AG04450 (cell line): ENCODE data around the gene SURF1. TPM values are rescaled to one million over a fixed set of nuclear protein-coding genes. Genes with fewer than 3 reads are reported as not detected.

Experiments used
- CTCF ChIA-PET: fragments of 300-600, 350-600 bp; formaldehyde crosslinking; extraction: SDS; loops from one replicate; lab custom pipeline; 2022; ENCODE audit warnings: antibody characterized with exemption, inconsistent platforms; lab: Charles Lee
- POLR2A ChIA-PET: fragments of 350-600 bp; formaldehyde crosslinking; extraction: SDS; loops from one replicate; lab custom pipeline; 2021; ENCODE audit warnings: antibody characterized with exemption, inconsistent platforms; lab: Yijun Ruan, JAX
- DNase-seq: peaks from one replicate; pipeline ENCODE4 v3.0.0-alpha.2; 2011; ENCODE audit warnings: low read depth, low spot score
- H3K27ac ChIP-seq: one replicate; pipeline ENCODE4 v1.5.1; 2012; ENCODE audit warnings: low read depth, low read length, control low read depth
- H3K27me3 ChIP-seq: one replicate; pipeline ENCODE4 v1.6.0; 2012; ENCODE audit warnings: low read length; ENCODE audit not compliant: control insufficient read depth, insufficient read depth
- H3K4me3 ChIP-seq: 2 replicates; pipeline ENCODE4 v1.5.1; 2011; ENCODE audit warnings: mild to moderate bottlenecking, low read depth, low read length, control low read depth
- H3K9me3 ChIP-seq: 2 replicates; pipeline ENCODE4 v1.5.1; 2012; ENCODE audit warnings: low read length; ENCODE audit not compliant: control insufficient read depth, insufficient read depth
- polyA plus RNA-seq: library from polyadenylated mRNA; depleted of rRNA; stranded (reverse); fragments of >200 nt; gene quantifications from 2 replicates; pipeline ENCODE4 v1.2.3, GENCODE V29; 2011
- TF ChIP-seq, protein P1 (sequence below): IDR thresholded peaks from 2 replicates; pipeline ENCODE4 v1.5.1; 2011; ENCODE audit warnings: low read depth, low read length, control low read depth, inconsistent platforms

The SURF1 gene
- polyA plus RNA-seq, 1 experiment = 28.2 TPM

DNA sequence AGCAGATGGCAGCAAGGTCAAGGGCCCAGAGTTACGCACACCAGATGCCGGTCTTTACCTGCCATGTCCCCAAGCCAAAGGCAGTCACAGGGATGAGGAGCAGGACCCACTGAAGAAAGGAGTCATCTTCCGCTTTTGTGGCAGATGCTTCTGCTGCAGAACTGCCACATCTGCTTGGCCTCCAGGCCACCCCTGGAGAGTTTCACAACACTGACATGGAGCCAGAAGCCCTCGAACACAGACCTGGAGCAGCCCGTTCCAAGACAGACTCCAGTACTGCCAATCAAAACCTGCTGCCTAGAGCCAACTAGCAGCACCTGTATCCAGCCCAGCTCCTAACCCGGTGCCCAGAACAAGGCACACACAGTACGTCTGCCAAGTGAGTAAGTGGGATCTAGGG lies 1.5 kb downstream of the SURF1 start:
- Histone ChIP-seq H3K27me3 (no peaks in the 10 kb centered on the region), H3K4me3 (0 out of 2 replicates have a peak overlapping the region, but pooled peaks have one; percentile 2), H3K27ac (no peak overlapping the region), H3K9me3 (no peaks in the 10 kb centered on the region; the same call in 1 of the 2 replicates)
- DNase-seq = no peak
- ChIA-PET CTCF (no interaction called here), POLR2A (no interaction called here)
- TF ChIP-seq, protein P1, sequence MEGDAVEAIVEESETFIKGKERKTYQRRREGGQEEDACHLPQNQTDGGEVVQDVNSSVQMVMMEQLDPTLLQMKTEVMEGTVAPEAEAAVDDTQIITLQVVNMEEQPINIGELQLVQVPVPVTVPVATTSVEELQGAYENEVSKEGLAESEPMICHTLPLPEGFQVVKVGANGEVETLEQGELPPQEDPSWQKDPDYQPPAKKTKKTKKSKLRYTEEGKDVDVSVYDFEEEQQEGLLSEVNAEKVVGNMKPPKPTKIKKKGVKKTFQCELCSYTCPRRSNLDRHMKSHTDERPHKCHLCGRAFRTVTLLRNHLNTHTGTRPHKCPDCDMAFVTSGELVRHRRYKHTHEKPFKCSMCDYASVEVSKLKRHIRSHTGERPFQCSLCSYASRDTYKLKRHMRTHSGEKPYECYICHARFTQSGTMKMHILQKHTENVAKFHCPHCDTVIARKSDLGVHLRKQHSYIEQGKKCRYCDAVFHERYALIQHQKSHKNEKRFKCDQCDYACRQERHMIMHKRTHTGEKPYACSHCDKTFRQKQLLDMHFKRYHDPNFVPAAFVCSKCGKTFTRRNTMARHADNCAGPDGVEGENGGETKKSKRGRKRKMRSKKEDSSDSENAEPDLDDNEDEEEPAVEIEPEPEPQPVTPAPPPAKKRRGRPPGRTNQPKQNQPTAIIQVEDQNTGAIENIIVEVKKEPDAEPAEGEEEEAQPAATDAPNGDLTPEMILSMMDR = no peak

DNA sequence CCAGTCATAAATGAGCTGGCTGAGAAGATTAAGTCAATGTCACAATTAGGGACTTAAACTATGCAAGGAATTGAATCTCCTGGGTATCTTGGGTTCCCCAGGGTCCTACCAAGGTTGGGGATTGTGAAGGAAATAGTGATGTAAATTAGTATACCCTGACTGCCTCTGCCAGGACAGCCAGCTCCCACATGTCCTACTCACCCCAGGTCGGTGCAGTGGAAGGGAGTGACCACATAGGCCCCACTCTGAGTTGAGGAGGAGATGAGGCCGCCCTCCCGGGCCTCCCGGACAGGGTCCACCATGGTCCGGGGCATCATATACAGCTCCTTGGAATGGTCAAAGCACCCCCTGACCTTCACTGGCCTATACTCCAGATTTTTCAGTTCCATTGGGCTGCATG lies 2.7 kb downstream of the SURF1 start:
- POLR2A ChIA-PET = interaction anchor here (1.1 kb wide), 1 partner anchor 15 kb away, joined by 3 read pairs; no protein-coding TSS in a partner anchor
- CTCF ChIA-PET = no interaction called here
- Histone ChIP-seq H3K27me3 (no peaks in the 10 kb centered on the region), H3K27ac (no peak overlapping the region), H3K9me3 (peaks cover under 1% of the 10 kb centered on the region; the same call in 1 of the 2 replicates), H3K4me3 (no peak overlapping the region)
- TF ChIP-seq, protein P1 = no peak
- no peak for DNase-seq

DNA sequence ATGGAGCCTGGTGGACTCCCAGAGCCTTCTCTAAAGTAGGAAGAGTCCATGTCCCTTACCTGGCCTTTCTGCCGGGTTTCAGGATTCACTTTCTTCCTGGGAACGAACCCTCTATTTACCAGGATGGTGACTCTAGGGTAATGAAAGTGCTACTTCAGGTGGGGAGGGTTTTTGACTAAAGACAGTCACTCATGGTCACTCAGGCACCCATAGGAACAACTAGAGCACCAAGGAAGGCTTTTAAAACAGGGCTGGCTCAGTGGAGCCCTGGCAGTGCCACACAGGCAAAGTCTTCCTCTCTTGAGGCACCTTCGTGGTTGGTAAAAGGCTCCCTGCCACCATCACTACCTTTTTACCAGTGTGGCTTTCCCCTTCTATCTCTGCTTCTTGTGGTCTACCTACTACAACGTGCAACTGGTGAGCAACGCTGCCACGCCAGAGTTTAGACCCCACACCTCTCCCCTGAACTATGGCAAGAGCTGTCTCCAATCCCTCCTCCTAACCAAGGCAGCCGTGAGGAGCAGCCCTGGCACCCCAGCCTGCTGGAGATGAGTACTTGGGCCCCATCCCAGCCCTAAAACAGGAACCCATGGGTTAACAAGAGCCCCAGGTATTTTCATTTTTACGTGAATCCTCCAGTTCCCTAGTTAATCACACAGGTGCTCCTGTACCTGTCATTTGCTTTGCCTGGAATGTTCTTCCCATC lies 3.5 kb downstream of the SURF1 start:
- no peak for DNase-seq
- ChIA-PET CTCF (interaction anchor here (1.0 kb wide), 1 partner anchor 209 kb away, joined by 3 read pairs; no protein-coding TSS in a partner anchor), POLR2A (interaction anchor here (0.6 to 1.1 kb wide), 2 partner anchors 9 to 14 kb away, joined by 3 read pairs; no protein-coding TSS in a partner anchor)
- Histone ChIP-seq H3K27me3 (no peaks in the 10 kb centered on the region), H3K4me3 (no peak overlapping the region), H3K9me3 (peaks cover 5% of the 10 kb centered on the region; the same call in 1 of the 2 replicates), H3K27ac (peak overlapping the region; percentile 47)
- TF ChIP-seq, protein P1 = no peak

DNA sequence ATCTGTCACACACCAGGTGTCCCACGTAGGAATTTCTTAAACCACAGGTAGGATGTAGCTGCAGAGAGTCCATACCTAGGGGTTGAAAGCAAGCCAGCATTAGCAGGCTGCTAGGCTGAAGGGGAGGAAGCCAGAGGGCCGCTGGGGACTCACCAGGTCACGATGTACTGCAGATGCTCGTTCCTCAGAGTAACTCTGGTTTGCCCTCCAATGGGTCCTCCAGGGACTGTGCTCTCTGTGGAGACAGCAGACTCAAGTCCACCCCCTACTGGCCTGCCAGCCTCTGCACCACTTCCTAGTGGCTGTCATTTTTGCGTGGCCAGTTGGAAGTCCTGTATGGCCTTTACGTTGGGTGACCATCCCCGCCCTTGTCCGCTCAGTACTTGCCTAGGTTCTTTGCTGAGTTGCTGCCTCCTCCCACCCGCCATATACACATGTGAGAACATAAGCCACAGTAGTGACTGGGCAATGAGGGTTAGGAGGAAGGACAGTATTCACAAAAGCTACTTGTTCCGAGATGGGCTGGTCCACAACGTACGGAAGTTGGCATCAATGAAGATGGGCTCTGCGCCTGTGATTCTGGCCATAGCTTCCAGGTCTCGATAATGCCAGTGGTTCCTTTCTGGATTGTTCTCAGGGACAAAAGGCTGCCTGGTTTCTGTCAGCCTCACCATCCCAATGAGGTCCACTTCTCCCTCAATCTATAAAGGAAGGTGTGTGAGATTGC lies 4.2 kb downstream of the SURF1 start:
- H3K4me3 ChIP-seq = no peak overlapping the region
- DNase-seq = no peak
- ChIA-PET POLR2A (interaction anchor here (0.6 to 0.7 kb wide), 2 partner anchors 8 to 10 kb away, joined by 3 read pairs; no protein-coding TSS in a partner anchor), CTCF (interaction anchor here (0.7 to 1.0 kb wide), 2 partner anchors 19 to 208 kb away, joined by 3 to 5 read pairs; no protein-coding TSS in a partner anchor)
- H3K27me3 ChIP-seq = no peaks in the 10 kb centered on the region
- H3K27ac ChIP-seq = peak overlapping the region; percentile 39
- H3K9me3 ChIP-seq = peaks cover 5% of the 10 kb centered on the region; the same call in 1 of the 2 replicates
- TF ChIP-seq, protein P1 = peak; percentile 64
